ENCODE results near the gene BMF. TPM values are rescaled to one million over a fixed set of nuclear protein-coding genes. Genes with fewer than 3 reads are reported as not detected.

The BMF gene
- total RNA-seq, 1 experiment from 2014 or later, result 81.5 TPM

- intact Hi-C loops (cut with micrococcal nuclease; ENCODE audit: unreplicated experiment), result no loop called here
- H3K27ac Mint-ChIP-seq (ENCODE audit: unreplicated experiment), result no peak overlapping the region
- H3K27me3 Mint-ChIP-seq (ENCODE audit: insufficient read depth, unreplicated experiment), result no peaks in the 10 kb centered on the region
- H3K27me3 ChIP-seq (replicated peaks; ENCODE audit: control insufficient read depth, insufficient read depth, low read length), result no peaks in the 10 kb centered on the region
- no peak for DNase-seq
- H3K9me3 Mint-ChIP-seq (ENCODE audit: unreplicated experiment), result no peaks in the 10 kb centered on the region
- H3K4me3 Mint-ChIP-seq (ENCODE audit: unreplicated experiment), result no peak overlapping the region
- CTCF ChIA-PET, result interaction anchor here (0.6 kb wide), 1 partner anchor 33 kb away, joined by 3 read pairs; no protein-coding TSS in a partner anchor
- no peak overlapping the region for H3K4me3 ChIP-seq (ENCODE audit: low read depth, low read length)
- H3K36me3 ChIP-seq (ENCODE audit: control insufficient read depth, insufficient read depth, low read length), result no peaks in the 10 kb centered on the region
- no TSS peak for BruUV-seq (replicated peaks)
- no peak for TF ChIP-seq CTCF (IDR thresholded peaks at IDR 0.05; ENCODE audit: insufficient read depth in 1 of 2, low read depth in 1 of 2, low read length in 1 of 2, severe bottlenecking in 1 of 2, unreplicated experiment in 1 of 2)
- no peaks in the 10 kb centered on the region for H3K4me1 Mint-ChIP-seq (ENCODE audit: low read depth, unreplicated experiment)
- peaks cover 4% of the 10 kb centered on the region for H3K4me1 ChIP-seq
- H3K36me3 Mint-ChIP-seq (ENCODE audit: insufficient read depth, unreplicated experiment), result no peaks in the 10 kb centered on the region
- POLR2A ChIA-PET, result no interaction called here
- H3K9me3 ChIP-seq, result no peaks in the 10 kb centered on the region
These were observed 48.9 kb downstream of the BMF start for GRCh38 chr15:40059821-40060220.

GRCh38 chr15:40058476-40059140 is 50.1 kb downstream of the BMF start:
- Mint-ChIP-seq H3K27me3 (ENCODE audit: insufficient read depth, unreplicated experiment) (no peaks in the 10 kb centered on the region), H3K36me3 (ENCODE audit: insufficient read depth, unreplicated experiment) (no peaks in the 10 kb centered on the region), H3K9me3 (ENCODE audit: unreplicated experiment) (no peaks in the 10 kb centered on the region), H3K27ac (ENCODE audit: unreplicated experiment) (no peak overlapping the region), H3K4me3 (ENCODE audit: unreplicated experiment) (no peak overlapping the region), H3K4me1 (ENCODE audit: low read depth, unreplicated experiment) (peaks cover 3% of the 10 kb centered on the region)
- H3K36me3 ChIP-seq (ENCODE audit: control insufficient read depth, insufficient read depth, low read length), result no peaks in the 10 kb centered on the region
- H3K27me3 ChIP-seq (replicated peaks; ENCODE audit: control insufficient read depth, insufficient read depth, low read length), result no peaks in the 10 kb centered on the region
- ChIA-PET CTCF (interaction anchor here (0.9 kb wide), 1 partner anchor 51 kb away, joined by 3 read pairs; no protein-coding TSS in a partner anchor), POLR2A (no interaction called here)
- H3K4me3 ChIP-seq (ENCODE audit: low read depth, low read length), result no peak overlapping the region
- BruUV-seq (replicated peaks), result no TSS peak
- H3K4me1 ChIP-seq, result peaks cover 7% of the 10 kb centered on the region
- intact Hi-C loops (cut with micrococcal nuclease; ENCODE audit: unreplicated experiment), result no loop called here
- H3K9me3 ChIP-seq, result no peaks in the 10 kb centered on the region
- no peak for DNase-seq
- TF ChIP-seq CTCF (IDR thresholded peaks at IDR 0.05; ENCODE audit: insufficient read depth in 1 of 2, low read depth in 1 of 2, low read length in 1 of 2, severe bottlenecking in 1 of 2, unreplicated experiment in 1 of 2), result no peak

GRCh38 chr15:40055576-40056293 is 52.9 kb downstream of the BMF start:
- TF ChIP-seq CTCF (IDR thresholded peaks at IDR 0.05; ENCODE audit: insufficient read depth in 1 of 2, low read depth in 1 of 2, low read length in 1 of 2, severe bottlenecking in 1 of 2, unreplicated experiment in 1 of 2), result no peak

More at GRCh38 chr15:40055576-40056293, 52.9 kb downstream of the BMF start:
- peaks cover 19% of the 10 kb centered on the region for H3K4me1 Mint-ChIP-seq (ENCODE audit: low read depth, unreplicated experiment)
- Histone ChIP-seq H3K4me3 (ENCODE audit: low read depth, low read length) (no peak overlapping the region), H3K4me1 (peaks cover 29% of the 10 kb centered on the region), H3K27me3 (replicated peaks; ENCODE audit: control insufficient read depth, insufficient read depth, low read length) (no peaks in the 10 kb centered on the region), H3K9me3 (no peaks in the 10 kb centered on the region), H3K36me3 (ENCODE audit: control insufficient read depth, insufficient read depth, low read length) (no peaks in the 10 kb centered on the region)
- intact Hi-C loops (cut with micrococcal nuclease; ENCODE audit: unreplicated experiment), result no loop called here
- H3K9me3 Mint-ChIP-seq (ENCODE audit: unreplicated experiment), result no peaks in the 10 kb centered on the region
- ChIA-PET CTCF (interaction anchor here (0.6 kb wide), 1 partner anchor 322 kb away, joined by 3 read pairs; no protein-coding TSS in a partner anchor), POLR2A (no interaction called here)
- no peak for DNase-seq
- no peaks in the 10 kb centered on the region for H3K27me3 Mint-ChIP-seq (ENCODE audit: insufficient read depth, unreplicated experiment)
- no TSS peak for BruUV-seq (replicated peaks)
- no peaks in the 10 kb centered on the region for H3K36me3 Mint-ChIP-seq (ENCODE audit: insufficient read depth, unreplicated experiment)
- no peak overlapping the region for H3K4me3 Mint-ChIP-seq (ENCODE audit: unreplicated experiment)
- peak overlapping the region; percentile 2 for H3K27ac Mint-ChIP-seq (ENCODE audit: unreplicated experiment)

Measured in Caco-2 (cell line).